GM21576 (cell line): ENCODE data around the gene GEMIN7.

ENCODE experiments used
- ATAC-seq: cut with Tn5 transposase; IDR thresholded peaks from one replicate; pipeline ENCODE4 v1.9.1; 2021; ENCODE audit warnings: mild to moderate bottlenecking, moderate library complexity; ENCODE audit not compliant: unreplicated experiment

GEMIN7 gene

DNA sequence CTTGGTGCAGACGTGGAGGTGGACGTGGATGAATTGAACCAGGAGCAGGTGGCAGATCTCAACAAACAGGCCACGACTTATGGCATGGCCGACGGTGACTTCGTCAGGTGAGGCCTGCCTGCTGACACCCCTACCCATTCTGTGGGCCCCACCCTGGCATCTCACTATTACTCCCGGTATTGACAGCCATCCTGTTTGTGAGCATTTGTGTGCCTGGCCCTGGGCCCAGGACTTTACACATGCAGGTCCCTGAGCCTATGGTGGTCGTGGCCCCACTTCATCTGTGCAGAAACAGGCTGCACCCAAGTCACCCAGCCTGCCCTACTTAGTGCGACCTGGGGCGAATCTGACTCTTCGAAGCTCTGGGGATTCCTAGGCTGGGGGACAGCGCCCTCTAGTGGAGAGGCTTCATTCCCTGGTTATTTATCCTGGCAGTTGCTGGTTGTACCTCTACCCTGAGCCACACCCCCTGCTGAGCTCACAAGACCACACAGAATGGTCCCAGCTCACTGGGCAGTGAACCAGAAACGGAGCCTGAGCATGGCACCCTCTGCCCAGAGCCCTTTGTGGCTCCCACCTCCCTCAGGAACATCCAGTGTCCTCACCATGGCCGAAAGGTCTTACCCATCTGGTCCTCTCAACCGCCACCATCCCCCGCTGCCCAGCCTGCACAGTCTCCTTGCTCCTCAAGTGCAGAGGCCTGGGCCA, 19.6 kb upstream of the GEMIN7 start:
- ATAC-seq, result peak; percentile 57

DNA sequence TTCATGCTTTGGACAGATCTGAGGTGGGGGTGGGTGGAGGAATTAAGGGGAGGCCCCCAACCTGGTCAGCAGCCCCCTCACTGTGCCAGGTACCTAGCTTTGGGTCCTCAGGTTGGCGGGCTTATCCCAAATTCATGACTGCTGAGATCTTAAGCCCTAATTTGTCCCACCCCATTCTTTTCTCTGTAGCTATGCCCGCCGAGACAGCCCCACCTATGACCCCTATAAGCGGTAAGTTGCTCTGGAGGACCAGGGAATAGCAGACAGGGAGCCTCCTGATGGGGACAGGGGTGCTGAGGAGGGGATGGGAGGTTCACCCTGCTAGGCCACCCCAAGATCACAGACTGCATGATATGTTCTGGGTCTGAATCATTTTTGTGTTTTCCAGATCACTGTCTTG, 17.1 kb upstream of the GEMIN7 start:
- no peak for ATAC-seq

DNA sequence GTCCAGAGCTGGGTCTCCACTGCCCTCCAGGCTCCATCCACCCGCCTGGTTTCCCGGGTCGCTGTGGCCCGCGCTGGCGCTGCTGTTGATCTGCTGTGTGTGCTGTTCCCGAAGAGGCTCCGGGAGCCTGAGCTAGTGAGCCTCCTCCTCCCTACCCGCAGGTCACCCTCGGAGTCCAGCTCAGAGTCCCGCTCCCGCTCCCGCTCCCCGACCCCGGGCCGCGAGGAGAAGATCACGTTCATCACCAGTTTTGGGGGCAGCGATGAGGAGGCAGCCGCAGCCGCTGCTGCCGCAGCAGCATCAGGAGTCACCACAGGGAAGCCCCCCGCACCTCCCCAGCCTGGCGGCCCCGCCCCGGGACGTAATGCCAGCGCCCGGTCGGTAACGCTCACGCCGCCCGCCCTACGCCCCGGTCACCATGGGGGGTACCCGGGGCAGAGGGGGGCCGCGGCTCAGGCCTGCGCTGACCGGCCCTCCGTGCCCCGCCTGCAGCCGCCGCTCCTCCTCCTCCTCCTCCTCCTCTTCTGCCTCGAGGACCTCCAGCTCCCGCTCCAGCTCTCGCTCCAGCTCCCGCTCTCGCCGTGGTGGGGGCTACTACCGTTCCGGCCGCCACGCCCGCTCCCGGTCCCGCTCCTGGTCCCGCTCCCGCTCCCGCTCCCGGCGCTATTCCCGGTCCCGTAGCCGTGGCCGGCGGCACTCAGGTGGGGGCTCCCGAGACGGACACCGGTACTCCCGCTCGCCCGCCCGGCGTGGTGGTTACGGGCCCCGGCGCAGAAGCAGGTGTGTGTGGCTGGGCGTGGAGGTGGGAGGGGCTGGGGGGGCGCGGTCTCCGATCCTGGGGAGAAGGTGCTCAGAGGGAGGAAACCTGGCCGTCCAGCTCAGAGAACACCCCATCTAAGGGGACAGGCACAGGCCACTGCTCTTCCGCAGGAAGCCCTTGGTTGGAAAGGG, 14.9 kb upstream of the GEMIN7 start:
- no peak for ATAC-seq

DNA sequence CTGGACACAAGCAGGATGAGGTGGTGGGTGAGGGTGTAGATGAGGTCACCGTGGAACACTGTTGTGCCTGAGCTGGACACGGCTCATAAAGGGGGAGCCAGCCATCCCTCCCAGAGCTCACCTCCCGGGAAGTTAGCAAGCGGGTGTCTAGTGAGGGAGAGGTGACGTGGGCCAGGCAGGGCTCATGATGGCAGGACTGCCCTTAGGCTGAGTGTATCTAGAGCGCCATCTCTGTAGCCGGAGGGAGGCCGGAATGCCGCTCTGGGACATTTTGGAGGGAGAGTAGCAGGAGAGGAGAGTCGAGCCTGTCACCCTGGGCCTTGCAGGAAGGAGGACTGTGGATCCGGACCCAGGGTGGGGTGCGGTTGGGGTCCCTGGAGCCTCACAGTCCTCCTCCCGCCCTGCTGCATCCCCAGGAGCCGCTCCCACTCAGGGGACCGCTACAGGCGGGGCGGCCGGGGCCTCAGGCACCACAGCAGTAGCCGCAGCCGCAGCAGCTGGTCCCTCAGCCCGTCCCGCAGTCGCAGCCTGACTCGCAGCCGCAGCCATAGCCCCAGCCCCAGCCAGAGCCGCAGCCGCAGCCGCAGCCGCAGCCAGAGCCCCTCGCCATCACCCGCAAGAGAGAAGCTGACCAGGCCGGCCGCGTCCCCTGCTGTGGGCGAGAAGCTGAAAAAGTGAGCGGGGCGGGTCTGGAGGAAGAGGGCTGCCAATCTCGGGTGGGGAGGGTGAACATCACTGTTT, 12.0 kb upstream of the GEMIN7 start:
- no peak for ATAC-seq

DNA sequence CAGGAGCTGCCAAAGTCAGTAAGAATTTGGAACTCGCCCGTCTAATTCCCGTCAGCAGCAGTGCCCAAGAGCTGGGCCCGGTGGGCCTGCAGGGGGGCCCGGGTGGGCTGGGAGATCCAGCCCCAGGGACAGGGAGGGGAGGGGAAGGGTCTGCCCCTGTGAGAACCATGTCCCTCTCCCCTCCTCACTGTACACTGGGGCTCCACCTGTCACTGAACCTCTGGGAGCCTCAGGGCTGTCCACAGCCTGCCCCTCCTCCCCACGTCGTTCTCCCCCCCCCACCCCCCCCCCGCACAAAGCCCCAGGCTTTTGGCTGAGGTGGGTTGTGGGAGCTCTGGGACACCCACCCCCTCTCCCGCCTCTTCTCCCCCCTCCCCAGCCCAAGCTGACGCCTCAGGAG, 11.0 kb upstream of the GEMIN7 start:
- no peak for ATAC-seq

DNA sequence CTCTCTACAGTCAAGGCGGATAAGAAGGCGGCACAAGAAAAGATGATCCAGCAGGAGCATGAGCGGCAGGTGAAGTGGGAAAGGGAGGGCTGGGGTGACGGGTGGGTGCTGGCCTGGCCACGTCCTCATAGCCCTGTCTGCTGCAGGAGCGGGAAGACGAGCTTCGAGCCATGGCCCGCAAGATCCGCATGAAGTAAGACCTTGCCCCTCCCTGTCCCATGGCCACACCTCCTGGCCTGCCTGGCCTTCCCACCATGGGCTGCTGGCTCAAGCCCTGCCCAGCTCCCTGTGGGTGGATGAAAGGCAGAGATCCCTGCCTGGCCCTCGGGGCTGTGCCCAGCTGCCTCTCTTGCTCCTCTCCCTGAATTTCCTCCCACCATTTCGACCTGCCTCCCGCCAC, 10.0 kb upstream of the GEMIN7 start:
- no peak for ATAC-seq

DNA sequence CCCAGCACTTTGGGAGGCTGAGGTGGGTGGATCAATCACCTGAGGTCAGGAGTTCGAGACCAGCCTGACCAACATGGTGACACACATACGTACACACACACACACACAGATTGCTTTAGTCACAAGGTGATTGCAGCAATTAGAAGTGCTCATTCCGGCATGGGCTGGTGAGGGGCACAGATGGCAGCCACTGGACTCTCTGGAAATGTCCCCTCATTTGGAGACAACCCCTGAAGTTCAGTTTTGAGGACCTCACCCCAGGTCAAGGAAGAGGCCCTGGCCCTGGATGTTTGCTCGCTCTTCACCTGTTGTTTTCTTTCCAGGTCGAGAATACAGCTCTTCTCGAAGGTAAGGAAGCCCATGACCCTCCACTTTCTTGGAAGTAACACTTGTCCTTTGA, 8.8 kb upstream of the GEMIN7 start:
- no peak for ATAC-seq

DNA sequence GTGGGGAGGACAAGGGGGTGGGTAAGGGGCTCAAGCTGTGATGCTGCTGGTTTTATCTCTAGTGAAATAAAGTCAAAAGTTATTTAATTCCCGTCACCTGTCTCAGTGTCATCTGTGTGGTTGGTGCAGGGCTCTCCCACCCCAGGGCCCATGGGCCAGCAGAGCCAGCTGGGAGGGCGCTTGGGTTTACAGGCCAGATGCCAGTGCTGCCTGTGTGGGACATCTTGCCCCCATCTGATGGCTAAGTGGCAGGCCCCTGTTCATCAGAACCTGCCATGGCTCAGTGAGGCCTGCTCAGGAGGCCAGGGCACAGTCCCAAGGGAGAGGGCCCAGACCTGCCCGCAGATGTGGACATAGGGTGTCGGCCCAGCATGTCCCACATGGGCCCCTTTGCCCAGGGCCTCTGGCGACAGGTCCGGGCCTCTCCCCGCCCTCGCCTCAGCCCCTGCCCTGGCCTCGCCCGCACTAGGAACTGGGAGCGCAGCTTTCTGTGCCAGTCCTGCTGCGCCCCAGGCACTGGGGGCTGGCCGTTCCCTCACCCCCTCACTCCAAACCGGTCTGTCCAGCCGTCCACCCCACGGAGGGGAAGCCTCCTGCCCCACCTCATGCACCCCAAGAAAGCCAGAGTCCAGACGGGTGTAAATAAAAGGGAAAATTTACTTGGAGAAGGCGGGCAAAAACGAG, 8.1 kb upstream of the GEMIN7 start:
- no peak for ATAC-seq

DNA sequence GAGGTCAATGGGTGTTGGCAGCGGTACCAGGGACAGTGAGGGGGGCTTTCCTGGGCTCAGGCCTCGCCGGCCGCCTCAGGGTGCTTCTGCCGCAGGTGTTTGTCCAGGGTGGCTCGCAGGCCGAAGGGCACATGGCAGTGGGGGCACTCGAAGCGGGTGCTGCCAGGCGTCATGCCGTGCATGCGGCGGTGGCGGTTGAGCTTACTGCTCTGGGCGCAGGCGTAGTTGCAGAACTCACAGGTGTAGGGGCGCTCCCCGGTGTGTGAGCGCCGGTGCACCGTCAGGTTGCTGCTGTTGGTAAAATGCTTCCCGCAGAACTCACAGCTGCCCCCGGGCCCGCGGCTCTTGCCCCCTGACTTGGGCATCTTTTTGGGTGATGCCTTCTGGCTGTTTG, 7.5 kb upstream of the GEMIN7 start:
- no peak for ATAC-seq

DNA sequence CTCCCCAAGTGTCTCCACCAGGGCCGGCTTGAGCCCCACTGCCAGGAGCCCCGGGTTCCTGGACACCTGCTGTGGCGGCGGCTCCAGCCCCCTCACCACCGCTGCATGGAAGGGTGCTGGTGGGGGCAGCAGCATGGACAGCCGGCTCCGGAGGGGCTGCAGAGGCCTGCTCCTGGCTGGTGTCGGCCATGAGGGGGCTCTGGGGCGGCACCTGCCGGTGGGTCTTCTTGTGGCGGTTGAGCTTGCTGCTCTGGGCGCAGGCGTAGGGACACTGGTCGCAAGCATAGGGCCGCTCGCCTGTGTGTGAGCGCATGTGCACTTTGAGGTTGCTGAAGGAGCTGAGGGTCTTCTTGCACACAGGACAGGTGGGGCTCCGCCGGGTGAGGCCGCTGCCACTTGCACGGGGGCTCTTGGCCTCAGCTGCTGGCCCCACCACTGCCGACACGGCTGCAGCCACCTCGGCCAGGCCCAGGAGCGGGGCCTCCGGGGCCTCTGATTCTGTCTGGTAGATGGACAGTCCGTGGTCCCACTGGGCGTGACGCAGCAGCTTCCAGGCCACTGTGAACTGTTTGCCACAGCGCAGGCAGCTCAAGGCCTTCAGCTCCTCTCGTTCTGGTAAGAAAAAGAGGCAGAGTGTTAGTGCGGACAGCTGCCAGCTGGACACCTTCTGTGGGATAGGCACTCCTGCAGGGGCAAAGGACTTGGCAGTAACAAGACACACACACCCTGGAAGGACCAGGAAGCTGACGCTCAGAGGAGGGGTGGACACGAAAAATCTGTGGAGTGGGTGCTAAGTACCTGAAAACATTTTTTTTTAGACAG, 6.9 kb upstream of the GEMIN7 start:
- no peak for ATAC-seq

DNA sequence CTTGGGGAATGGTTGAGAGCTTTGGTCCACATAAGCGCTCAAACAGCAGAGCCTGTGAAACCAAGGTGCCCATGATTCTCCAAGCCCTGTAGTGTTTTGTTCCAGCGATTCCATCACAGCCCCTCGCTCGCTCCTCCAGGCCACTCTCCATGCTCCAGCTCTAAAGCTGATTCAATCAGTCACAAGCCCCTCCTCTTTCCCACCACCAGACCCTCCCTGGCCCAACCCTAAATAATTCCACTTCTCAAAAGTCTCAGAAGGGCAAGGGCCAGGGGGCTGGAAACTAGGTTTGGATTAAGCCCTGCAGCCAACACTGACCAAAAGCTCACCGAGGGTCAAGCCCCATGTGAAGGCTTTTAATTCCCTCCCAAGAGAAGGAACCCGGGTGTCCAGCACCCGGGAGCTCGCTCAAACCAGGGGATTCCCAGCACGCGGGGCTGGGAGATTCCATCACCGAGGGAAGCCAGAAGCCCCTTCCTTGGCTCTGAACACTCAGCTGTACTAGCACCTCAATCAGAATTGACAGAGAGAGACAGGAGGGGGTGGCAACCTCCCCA, 4.2 kb upstream of the GEMIN7 start:
- ATAC-seq, result no peak

DNA sequence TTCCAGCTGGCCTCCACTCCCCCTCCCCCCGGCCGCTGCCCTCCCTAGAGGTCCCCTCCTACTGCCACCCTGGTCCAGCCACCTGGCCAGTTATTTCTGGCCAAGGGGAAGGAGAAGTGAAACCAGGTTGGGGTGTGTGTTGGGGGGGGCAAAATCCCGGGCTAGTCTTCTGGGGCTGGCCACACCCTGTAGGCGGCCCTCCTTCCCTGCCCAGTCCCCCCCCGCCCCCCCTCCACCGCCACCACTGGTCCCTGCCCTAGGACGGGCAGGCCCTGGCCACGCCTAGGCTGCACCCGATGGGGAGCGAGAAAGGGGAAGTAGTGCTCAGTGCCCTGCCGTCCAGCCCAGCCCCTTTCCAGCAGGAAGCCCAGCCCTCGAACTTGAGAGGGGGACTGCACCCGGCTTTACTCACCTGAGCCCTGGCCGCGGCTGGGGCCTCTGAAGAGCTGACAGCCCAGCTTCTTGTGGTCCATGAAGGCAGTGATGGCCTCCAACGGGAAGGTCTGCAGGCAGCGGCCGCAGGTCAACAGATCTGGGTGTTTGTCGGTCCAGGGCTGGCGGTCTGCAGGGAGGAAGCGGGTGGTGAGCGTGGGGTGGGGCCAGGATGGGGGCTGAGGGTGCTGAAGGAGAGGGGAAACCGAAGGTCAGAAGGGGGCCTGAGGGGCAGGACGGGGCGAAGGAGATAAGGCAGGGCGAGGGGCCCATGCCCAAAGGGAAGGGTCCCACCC, 3.6 kb upstream of the GEMIN7 start:
- ATAC-seq, result peak; percentile 52

DNA sequence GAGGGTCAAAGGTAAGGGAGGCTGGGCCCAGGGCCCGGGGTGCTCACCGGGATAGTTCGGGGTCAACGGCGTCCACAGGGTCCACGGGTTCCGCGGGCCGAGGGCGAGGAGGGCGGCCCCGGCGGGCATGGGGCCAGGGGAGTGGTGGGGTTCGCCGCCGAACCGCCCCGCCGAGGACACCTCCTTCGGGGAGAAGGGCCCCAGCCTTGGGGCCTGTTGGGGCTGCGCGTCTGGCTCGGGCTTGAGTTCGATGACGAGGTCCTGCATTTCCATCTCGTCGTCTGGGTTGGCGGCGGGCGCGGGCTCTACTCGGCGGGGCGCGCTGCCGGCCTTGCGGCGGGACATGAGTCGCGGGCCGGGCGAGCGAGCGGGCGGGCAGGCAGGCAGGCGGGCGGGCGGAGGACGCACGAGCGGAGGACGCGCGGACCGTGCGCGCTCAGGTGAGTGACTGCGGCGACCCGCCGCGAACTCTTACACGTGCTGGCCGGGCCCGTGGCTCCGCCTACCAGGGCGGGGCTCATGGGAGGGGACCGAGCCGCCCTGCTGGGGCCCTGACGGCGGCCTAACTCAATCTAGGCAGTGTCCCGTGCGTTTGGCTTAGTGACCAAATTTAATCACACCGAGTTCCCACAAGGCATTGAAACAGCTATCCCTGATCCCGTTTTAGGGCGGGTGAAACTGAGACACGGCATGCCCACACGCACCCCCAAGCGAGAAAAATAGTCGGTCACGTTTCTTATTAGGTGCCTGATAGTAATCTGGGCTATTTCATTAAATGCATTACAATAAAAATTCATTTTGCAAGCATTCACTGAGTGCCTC, 2.8 kb upstream of the GEMIN7 start, which contains the start of gene ZNF296:
ZNF296 (minus strand) TSS at position 450 of the 822 bp plus-strand sequence; CDS start at position 345, 105 bp downstream.
- peak; percentile 41 for ATAC-seq

DNA sequence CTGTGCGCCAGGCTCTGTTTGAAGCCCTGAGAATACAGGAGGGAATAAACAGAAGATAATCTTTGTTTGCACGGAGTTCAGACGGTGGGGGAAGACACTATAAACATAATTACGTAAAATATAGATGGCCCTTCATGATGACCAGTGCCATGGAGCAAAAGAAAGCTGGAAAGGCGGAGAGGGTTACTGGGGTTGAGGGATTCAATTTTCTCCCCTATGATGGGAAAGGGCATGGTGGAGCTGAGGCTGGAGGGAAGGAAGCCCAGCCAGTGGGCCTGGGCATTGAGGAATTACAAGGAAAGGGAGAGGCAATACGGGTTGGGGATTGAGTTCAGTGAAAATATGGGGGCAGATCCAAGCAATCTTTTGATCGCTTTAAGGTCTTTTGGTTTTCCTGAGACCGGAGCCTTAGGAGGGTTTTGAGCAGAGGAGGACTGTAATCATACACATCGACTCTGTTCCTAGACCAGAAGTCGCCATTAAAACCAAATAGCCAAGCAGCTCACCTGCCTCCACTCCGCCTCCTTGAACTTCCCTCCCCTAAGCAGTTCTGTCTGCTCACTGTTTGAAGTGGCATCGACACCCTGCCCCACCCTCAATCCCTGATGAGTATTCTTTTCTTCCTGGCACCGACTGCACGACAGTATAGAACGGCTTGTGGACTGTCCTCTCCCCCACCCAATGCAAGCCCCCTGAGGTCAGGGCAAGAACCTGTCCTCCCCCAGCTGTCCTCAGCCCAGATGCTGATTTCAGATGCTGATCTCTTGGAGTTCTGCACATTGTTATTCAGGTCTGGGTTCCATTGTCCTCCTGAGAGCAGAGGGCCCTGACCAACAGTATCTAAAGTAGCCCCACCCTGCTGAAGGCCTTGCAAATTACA, 2.0 kb upstream of the GEMIN7 start:
- ATAC-seq, result no peak

DNA sequence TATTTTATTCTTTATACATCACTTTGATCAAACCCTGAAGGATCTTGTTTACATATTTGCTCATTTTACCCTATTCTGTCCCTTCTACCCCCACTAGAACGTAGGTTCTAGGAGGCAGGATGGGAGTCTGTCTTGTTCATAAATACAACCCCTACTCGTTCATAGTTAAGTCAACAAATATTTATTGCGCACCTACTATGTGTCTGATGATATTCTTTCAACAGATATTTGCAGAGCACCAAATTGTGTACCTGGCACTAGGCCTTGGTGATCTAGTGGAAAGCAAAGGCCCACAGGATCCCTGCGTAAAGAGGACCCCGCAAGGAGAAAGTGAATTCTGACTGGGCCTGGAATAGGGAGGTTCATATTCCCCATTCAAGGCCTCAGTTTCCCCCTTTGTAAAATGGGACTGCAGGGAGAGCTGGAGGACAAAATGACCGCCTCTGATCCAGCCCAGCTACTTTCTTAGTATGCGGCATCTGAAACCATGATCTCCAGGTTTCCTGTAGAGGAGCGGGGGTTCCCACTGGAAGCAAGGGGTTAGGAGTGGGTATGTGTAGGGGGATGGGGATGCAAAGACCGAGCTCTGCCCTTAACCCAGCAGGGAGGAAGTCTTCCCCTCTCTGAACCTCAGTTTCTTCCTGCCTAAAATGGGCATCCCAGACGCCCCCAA, 534 bp upstream of the GEMIN7 start:
- ATAC-seq, result no peak

DNA sequence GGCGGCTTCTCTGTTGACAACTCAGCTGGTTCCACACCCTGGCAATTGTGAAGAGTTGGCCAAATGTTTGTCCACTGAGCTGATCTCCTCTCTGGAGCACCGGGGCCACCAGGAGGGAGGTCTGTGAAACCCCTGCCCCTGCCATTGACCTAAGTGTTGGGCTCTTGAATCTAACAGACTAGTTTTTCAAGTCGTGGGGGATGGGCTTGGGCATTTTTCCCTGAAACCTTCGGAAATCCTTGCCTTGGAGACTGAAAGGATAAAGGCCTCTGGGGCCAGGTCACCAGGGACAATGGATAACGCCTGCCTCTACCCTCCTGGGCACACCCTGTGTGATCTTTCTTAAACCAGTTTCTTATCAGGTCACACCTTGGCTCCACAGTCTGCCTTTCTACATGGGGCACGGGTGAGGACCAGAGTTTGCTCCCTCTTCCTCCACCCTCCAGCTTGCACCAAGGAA, 881 bp downstream of the GEMIN7 start:
- no peak for ATAC-seq
